ENCODE results near the gene DRC7.
A peak's percentile ranks its signal among the peaks of the same experiment; 100 is the strongest.
"Not testable (repeated sequence)": the region's sequence is repeated elsewhere in the genome, so short reads cannot be mapped to it uniquely, and the experiment has no call there.

The DRC7 gene

GRCh38 chr16:57711346-57711745, 16.7 kb downstream of the DRC7 start:
- DNase-seq = no peak

DNA sequence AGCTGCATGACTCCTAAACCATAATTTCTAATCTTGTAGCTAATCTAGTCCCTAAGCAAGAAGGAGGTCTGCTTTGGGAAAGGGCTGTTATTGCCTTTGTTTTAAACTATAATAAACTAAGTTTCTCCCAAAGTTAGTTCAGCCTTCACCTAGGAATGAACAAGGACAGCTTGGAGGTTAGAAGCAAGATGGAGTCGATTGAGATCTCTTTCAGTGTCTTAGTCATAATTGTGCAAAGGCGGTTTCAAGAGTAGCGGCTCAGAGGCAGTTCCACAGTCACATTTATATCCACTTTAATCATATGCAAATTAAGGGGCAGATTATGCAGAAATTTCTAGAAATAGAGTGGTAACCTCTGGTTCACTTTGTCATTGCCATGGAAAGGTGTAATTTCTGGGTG, 17.4 kb downstream of the DRC7 start:
- no peak for DNase-seq

- not testable (repeated sequence) for DNase-seq
Observed at GRCh38 chr16:57712569-57712968, 18.0 kb downstream of the DRC7 start.

DNA sequence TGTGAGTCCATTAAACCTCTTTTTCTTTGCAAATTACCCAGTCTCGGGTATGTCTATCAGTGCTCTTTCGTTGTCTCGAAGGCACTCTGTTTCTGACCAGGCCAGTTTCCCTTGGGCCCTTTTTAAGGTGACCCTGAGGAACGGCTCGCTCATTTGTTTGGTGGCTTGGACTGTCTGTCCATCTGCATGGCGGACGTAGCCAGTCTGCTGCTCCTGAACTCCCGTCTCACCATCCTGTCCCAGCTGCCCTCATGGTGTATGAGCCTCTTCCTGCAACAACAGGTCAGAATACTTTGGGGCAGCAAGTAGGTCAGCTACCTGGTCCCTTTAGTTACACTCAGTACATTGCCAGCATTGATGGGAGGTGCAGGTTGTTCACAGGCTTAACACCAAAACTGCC, 19.0 kb downstream of the DRC7 start:
- DNase-seq = no peak

- no peak for DNase-seq
Observed at GRCh38 chr16:57714047-57714446, 19.4 kb downstream of the DRC7 start.

GRCh38 chr16:57720142-57720575, 25.6 kb downstream of the DRC7 start:
- DNase-seq = peak in 30 of 58 donors; percentile 3 to 51 (median 16)

DNA sequence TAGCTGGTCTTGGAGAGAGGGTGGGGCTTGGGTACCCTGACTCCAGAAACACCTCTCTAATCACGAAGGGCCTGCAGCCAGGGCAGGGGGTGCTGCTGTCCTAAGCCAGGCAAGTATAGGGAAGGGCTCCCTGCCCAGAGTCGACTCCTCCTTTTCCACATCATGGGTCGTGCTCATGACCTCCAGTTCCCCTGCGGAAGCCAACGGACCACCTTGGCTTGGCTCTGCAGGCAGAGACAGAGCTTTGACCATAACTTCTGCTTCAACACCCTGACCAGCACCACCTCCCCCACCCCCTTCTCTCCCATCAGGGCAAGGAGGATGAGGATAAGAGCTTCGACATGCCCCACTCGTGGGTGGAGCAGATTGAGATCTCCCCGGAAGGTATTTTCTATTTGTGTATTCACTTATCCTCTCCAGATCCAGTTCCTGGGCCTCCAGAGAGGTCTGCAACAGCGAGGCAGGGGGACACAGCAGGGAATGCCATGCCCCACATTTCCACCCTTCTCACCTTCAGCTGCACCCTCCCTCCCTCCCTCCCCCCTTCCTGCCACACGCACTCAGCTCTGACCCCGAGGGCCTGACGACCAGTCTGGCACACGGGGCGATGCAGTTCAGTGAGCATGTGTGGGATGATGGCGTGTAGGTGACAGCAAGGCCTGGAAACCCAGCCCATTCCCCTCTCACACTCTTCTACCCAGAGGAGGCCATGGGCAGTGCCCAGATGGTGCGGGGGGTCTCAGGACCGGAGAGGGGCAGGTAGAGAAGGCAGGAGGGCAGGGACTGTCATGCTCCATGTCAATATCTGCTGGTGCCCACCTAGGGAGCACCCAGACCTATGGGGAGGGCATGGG, 27.0 kb downstream of the DRC7 start:
- no peak for DNase-seq

GRCh38 chr16:57722210-57722499, 27.5 kb downstream of the DRC7 start:
- no peak for DNase-seq

DNA sequence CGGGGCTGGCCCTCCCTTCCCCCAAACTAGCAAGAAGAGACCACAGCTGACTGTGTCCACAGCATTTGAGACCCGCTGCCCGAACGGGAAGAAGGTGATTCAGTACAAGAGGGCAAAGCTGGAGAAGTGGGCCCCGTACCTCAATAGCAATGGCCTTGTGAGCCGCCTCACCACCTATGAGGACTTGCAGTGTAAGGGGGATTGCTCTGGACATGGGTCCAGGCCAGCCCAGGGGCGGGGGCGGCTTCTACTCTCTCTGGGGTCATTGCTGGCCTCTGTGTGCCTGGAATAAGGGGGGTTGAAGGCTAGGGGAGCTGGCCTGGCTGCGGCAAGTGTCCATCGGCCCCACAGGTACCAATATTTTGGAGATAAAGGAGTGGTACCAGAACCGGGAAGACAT, 28.0 kb downstream of the DRC7 start:
- DNase-seq = no peak

DNA sequence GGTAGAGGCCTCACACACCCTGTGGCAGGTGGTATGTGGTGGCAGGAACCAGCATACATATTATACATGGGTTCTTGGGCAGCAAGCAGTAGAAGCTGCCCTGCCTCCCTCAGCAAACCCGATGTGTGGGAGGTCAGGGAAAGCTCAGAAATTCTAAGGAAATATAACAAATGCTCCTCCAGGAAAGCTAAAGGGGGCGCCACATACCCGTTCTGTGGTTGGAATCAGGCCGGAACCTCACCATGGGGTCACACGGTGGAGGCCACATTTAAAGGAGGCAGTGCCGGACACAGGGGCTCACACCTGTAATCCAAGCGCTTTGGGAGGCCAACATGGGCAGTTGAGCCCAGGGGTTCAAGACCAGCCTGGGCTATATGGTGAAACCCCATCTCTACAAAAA, 28.6 kb downstream of the DRC7 start:
- no peak for DNase-seq

DNA sequence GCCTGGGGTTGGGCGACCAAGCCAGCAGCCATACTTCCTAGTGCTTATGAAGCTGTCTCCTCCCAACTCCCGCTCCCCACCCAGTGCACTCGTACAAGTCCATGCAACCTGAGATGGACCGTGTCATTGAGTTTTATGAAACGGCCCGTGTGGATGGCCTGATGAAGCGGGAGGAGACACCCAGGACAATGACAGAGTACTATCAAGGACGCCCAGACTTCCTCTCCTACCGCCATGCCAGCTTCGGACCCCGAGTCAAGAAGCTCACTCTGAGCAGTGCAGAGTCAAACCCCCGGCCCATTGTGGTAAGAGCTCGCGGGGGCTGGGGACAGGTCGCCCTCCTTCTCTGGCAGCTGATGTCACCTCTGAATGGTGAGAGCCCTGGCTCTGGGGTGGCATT, 29.9 kb downstream of the DRC7 start:
- no peak for DNase-seq

GRCh38 chr16:57725151-57725550, 30.5 kb downstream of the DRC7 start:
- DNase-seq = no peak

DNA sequence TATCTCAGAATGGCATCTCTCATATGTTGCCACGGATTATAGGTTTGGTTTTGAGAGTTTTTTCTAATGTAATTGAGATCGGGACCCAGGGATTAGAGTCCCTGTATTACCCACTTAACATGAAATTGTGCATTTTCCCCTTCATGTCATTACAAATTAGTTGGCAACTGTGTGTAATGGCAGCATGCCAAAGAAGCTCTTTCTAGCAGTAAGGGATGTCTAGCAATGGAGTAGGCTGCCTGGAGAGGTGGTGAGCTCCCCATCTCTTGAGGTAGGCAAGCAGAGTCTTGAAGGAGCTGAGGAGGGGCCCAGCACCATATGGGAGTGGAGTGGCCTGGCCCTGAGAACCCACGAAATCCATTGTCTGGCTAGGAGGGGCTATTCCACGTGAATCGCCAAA, 30.9 kb downstream of the DRC7 start:
- no peak for DNase-seq

DNA sequence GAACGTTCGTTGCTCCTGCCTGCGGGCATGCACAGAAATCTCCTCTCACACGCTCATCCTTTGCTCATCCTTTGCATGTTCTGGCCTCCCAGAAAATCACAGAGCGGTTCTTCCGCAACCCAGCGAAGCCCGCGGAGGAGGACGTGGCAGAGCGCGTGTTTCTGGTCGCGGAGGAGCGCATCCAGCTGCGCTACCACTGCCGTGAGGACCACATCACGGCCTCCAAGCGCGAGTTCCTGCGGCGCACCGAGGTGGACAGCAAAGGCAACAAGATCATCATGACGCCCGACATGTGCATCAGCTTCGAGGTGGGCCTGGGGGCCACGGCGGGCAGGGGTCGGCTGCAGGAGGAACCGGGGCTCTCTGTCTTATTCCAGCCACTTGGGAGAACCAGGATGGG, 31.4 kb downstream of the DRC7 start:
- no peak for DNase-seq

DNA sequence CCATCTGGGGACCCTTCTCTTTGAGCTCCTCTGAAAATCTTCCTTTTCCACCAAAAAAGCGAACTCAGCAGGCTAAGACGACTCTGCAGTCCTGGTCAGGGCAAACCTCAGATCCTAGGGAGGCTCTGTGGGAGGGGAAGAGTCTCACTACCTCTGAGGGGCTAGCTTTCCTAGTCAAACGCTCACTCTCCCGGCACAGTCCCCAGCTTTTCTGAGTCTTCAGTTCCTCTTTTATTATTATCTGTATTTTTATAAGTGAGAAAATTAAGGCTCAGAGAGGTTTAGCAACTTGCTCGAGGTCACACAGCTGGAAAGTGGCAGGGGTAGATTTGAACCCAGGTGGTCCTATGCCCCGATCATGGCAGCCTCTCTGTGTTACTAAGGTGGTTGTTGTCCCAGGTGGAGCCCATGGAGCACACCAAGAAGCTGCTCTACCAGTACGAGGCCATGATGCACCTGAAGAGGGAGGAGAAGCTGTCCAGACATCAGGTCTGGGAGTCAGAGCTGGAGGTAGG, 31.9 kb downstream of the DRC7 start:
- no peak for DNase-seq

- DNase-seq = no peak
Observed at GRCh38 chr16:57727610-57728009, 33.0 kb downstream of the DRC7 start.

DNA sequence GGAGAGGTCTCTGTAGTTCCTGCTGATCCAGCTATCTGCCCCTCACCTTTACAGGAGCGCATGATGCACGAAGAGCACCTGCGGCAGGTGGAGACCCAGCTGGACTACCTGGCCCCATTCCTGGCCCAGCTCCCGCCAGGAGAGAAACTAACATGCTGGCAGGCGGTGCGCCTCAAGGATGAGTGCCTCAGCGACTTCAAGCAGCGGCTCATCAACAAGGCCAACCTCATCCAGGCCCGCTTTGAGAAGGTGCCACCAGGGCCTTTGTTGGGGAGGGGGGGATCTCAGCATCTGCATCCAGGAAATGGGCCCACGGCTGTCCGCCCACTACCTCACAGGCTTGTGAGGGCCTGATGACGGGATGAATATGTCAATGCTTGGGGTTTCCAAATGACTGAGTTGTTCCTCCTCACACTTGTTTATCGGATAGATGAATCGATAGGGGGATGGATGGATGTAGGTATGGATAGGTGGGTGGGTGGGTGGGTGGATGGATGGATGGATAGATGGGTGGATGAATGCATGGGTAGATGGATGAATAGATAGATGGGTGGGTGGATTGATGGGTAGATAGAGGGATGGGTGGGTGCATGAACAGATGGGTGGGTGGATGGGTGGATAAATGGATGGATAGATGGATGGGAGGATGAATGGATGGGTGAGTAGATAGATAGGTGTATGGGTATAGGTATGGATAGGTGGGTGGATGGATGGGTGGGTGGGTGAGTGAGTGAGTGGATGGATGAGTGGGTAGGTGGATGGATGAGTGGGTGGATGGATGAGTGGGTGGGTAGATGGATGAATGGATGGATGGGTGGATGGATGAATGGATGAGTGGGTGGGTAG, 34.0 kb downstream of the DRC7 start:
- no peak for DNase-seq

GRCh38 chr16:57729182-57729484, 34.5 kb downstream of the DRC7 start:
- no peak for DNase-seq

- not testable (repeated sequence) for DNase-seq
Observed at GRCh38 chr16:57729852-57730251, 35.2 kb downstream of the DRC7 start.

DNA sequence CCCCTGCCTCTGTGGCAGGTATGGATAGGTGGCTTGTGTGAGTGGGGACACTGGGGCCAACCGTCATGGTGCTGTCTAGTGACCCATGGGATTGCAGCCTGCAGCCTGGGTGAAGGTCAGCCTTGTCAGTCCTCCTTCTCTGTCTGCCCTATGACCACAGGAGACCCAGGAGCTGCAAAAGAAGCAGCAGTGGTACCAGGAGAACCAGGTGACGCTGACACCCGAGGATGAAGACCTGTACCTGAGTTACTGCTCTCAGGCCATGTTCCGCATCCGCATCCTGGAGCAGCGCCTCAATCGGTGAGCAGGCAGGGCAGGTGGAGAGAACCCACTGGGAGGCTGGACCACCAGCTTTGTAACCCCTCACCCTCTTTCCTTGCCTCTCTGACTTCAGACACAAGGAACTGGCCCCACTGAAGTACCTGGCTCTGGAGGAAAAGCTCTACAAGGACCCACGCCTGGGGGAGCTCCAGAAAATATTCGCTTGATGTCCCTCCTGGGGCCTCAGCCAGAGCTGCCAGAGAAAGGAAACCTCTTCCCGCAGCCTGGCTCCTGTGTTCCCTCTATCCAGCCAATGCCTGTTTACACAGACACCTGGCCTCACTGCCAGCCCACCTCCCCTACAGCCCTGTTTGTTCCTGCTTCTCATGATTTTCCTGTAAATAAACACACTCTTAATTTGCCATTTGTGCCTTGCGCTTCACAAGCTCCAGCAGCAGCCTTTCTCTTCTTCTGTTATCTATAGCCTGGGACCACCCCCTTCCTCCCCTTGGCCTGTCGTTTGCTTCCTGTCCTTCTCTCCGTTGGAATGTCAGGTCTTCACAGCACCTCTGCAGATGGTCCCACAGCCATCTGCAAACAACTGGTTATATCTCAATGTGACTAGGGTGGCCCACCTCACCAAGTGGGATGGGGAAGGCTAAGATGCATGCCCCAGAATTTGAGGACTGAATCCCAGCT, 36.4 kb downstream of the DRC7 start:
- DNase-seq = no peak

GRCh38 chr16:57732037-57732436, 37.4 kb downstream of the DRC7 start:
- DNase-seq = no peak

DNA sequence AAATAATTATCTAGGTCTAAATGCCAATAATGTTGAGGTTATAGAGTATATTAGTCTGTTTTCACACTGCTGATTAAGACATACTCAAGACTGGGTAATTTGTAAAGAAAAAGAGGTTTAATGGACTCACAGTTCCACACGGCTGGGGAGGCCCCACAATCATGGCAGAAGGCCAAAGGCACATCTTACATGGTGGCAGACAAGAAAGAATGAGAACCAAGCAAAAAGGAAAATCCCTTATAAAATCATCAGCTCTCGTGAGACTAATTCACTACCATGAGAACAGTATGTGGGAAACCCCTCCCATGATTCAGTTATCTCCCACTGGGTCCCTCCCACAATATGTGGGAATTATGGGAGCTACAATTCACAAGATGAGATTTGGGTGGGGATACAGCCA, 38.1 kb downstream of the DRC7 start:
- no peak for DNase-seq
